ENCODE results near the gene NHERF2.

GRCh38 chr16:2025251-2025650, 1.5 kb upstream of the NHERF2 start:
- TF ChIP-seq, protein P1, sequence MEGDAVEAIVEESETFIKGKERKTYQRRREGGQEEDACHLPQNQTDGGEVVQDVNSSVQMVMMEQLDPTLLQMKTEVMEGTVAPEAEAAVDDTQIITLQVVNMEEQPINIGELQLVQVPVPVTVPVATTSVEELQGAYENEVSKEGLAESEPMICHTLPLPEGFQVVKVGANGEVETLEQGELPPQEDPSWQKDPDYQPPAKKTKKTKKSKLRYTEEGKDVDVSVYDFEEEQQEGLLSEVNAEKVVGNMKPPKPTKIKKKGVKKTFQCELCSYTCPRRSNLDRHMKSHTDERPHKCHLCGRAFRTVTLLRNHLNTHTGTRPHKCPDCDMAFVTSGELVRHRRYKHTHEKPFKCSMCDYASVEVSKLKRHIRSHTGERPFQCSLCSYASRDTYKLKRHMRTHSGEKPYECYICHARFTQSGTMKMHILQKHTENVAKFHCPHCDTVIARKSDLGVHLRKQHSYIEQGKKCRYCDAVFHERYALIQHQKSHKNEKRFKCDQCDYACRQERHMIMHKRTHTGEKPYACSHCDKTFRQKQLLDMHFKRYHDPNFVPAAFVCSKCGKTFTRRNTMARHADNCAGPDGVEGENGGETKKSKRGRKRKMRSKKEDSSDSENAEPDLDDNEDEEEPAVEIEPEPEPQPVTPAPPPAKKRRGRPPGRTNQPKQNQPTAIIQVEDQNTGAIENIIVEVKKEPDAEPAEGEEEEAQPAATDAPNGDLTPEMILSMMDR (IDR thresholded peaks at IDR 0.05; ENCODE audit: low read depth, low read length): no peak
- no peak for TF ChIP-seq MYC (IDR thresholded peaks at IDR 0.05; ENCODE audit: low read depth, low read length)
- no peak for TF ChIP-seq POLR2A (IDR thresholded peaks at IDR 0.05; ENCODE audit: extremely low read depth, insufficient read length)
- TF ChIP-seq, protein P2, sequence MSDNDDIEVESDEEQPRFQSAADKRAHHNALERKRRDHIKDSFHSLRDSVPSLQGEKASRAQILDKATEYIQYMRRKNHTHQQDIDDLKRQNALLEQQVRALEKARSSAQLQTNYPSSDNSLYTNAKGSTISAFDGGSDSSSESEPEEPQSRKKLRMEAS (IDR thresholded peaks at IDR 0.05; ENCODE audit: low read depth, low read length): no peak

Data from NB4 (cell line).